ENCODE data around the gene ZNF581.

Gene ZNF581, protein sequence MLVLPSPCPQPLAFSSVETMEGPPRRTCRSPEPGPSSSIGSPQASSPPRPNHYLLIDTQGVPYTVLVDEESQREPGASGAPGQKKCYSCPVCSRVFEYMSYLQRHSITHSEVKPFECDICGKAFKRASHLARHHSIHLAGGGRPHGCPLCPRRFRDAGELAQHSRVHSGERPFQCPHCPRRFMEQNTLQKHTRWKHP

GRCh38 chr19:55643003-55643886, at the start of gene ZNF581:
Gene ZNF581, plus strand, starts transcription at chr19:55643649. Its CDS starts 923 bp downstream, at chr19:55644572.
- DNase-seq (ENCODE audit: low read depth in 2 of 2, low spot score in 1 of 2): peak; percentile 61 to 67

- no peak for DNase-seq (ENCODE audit: low read depth in 2 of 2, low spot score in 1 of 2)
Measured at GRCh38 chr19:55594996-55595545, 48.4 kb upstream of the ZNF581 start.

DNA sequence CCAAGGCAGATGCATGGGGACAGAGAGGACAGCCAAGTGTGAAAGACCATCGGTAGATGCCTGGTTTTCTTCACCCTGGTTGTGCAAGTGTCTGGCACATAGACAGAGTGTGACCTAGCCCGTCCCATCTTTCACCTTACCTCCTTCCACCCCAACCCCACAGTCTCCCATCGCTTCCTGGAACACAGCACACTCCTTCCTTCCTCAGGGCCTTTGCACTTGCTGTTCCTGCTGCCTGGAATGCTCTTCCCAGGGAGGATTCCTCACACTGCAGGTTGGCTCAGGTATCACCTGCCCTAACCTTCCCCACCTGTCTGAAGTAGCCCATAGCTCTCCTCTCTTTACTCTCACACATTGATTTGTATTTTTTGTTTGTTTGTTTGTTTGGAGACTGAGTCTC, 47.1 kb upstream of the ZNF581 start:
- DNase-seq (ENCODE audit: low read depth in 2 of 2, low spot score in 1 of 2): no peak

DNA sequence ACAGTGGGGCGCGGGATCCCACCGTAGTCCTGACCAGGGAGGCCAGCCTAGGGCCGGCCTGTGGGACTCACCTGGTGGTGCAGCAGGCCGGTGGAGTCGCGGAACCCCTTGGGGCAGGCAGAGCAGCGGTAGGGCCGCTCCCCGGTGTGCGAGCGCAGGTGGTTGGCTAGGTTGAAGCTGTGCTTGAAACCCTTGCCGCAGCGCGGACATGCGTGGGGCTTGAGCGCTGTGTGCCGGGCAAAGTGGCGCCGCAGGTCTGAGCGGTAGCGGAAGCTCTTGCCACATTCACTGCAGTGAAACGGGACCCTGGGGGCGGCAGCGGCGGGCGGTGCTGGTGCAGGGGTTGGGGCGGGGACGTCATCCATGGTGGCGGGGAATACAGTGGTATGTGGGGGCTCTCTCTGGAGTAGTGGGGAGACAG, 45.9 kb upstream of the ZNF581 start:
- no peak for DNase-seq (ENCODE audit: low read depth in 2 of 2, low spot score in 1 of 2)

GRCh38 chr19:55598034-55598433, 45.4 kb upstream of the ZNF581 start:
- no peak for DNase-seq (ENCODE audit: low read depth in 2 of 2, low spot score in 1 of 2)

DNA sequence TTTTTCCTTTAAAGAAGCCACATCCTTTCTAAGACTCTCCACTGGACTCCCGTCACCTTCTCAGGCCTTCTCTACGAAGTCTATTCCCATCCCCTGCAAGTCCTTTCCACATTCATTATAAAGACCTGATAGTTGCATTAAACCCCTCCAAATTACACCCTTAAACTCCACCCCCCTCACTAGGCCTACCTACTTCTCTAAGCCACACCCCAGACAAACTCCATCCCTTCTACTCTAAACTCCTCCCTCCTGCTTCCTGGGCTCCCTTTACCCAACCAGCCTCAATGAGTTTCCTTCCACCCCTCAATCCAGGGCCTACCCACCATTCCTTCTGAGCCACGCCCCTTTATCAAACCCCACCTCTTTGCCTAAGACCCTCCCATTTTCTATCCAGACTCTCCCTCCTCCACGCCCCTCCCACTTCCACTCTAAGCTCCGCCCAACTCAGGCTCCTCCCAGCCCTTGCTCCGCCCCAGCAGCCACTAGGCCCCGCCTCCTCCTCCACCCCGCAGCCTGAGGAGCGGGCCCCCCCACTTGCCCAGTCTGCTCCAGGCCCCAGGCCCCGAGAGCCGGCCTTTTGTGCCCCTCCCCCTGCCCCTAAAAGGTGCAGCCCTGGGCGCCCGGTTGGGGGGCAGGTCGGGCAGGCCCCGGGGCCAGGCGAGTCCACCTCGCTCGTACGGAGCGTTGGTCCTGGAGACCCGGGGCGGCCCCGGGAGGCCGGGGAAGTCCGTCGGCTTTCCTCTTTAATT, 44.6 kb upstream of the ZNF581 start:
- DNase-seq (ENCODE audit: low read depth in 2 of 2, low spot score in 1 of 2): peak; percentile 80

GRCh38 chr19:55599468-55599841, 44.0 kb upstream of the ZNF581 start, which contains the start of gene FIZ1:
Gene FIZ1, minus strand, starts transcription at chr19:55599517. Its CDS starts 1,652 bp downstream, at chr19:55597865.
- DNase-seq (ENCODE audit: low read depth in 2 of 2, low spot score in 1 of 2): peak; percentile 89 to 92

DNA sequence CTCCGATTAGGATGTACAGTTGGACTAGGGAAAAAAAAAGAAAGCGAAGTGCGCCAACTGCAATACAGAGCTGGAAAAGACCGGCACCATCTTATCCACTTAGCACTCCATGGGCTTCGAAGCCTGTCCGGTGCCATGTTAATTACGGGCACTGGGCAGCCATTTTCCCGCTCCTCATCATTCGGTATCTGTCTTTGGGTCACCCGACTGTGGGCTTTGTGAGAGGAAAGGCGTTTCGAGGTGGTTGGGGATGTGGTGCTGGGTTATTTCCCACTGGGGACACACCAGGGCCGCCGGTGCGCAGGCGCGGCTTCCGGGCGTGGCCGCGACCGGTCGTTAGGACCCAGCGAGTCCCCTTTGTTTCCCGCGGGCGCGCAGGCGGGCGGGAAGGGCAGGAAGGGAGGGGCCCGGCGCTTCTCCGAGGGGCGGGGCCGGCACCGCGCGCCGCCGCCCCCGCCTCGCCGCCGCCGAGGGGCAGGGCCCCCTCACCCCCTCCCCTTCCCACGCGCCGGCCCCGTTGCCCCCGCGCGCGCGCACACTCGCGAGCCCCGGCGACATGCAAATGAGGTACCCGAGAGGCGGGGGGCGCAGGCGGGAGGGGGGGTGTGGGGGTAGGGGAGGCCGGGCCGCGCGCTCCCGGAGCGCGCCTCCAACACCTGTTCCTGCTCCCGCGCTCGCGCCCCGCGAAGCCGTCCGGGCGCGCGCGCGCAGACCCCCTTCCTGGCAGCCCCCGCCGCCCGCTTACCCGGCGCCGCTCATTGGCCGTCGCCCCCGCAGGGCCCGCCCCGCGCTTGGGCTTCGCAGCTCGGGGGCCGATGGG, 43.4 kb upstream of the ZNF581 start, which contains the start of gene ZNF524:
TSS of gene ZNF524 (plus strand) at position 447 of the 820 bp plus-strand sequence. CDS start 1,825 bp downstream, outside the sequence.
- peak; percentile 54 to 68 for DNase-seq (ENCODE audit: low read depth in 2 of 2, low spot score in 1 of 2)

- DNase-seq (ENCODE audit: low read depth in 2 of 2, low spot score in 1 of 2): no peak
Measured at GRCh38 chr19:55600662-55601028, 42.8 kb upstream of the ZNF581 start.

GRCh38 chr19:55601084-55601483, 42.4 kb upstream of the ZNF581 start:
- no peak for DNase-seq (ENCODE audit: low read depth in 2 of 2, low spot score in 1 of 2)

DNA sequence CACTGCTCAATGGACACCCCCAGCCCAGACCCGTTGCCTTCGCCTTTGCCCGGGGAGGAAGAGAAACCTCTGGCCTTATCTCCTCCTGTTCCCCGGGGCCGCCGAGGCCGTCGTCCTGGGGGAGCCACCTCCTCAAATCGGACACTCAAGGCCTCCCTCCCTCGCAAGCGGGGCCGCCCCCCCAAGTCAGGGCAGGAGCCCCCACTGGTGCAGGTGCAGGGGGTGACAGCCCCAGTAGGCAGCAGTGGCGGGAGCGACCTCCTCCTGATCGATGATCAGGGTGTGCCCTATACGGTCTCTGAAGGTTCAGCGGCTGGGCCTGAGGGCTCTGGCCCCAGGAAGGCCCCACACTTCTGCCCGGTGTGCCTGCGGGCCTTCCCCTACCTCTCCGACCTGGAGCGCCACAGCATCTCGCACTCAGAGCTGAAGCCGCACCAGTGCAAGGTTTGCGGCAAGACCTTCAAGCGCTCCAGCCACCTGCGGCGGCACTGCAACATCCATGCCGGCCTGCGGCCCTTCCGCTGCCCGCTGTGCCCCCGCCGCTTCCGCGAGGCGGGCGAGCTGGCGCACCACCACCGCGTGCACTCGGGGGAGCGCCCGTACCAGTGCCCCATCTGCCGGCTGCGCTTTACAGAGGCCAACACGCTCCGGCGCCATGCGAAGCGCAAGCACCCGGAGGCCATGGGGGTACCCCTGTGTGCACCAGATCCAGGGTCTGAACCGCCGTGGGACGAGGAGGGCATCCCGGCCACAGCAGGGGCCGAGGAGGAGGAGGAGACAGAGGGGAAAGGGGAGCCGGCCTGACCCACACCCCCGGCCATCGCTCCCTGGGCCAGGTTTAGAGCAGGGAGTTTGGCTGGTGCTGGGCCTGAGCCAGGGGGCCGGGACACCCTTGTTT, 41.1 kb upstream of the ZNF581 start:
- DNase-seq (ENCODE audit: low read depth in 2 of 2, low spot score in 1 of 2): no peak

GRCh38 chr19:55603115-55603514, 40.3 kb upstream of the ZNF581 start:
- no peak for DNase-seq (ENCODE audit: low read depth in 2 of 2, low spot score in 1 of 2)

DNA sequence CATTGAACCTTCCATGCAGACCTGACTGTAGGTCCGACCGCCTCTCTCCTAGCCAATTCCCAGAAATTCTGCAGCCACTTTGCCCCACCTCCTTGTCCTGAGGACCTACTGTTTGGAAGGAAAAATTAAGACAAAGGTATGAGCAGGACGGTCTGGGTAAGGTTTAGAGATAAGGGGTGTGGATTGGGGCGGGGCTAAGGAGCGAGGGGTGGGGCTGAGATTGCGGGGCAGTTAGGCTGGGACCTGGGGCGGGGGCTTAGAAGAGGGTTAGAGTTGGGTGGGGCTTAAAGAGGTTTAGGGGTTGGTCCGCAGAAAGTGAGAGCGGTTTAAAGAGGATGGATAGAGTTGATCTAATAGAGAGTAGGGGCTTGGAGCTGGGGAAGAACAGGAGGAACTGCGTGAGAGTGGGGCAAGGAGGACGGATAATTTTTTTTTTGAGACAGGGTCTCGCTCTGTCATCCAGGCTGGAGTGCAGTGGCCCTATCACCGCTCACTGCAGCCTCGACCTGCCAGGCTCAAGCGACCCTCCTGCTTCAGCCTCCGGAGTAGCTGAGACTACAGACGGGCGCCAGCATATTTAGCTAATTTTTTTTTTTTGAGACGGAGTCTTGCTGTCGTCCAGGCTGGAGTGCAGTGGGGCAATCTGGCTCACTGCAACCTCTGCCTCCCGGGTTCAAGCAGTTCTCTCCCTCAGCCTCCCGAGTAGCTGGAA, 39.7 kb upstream of the ZNF581 start:
- no peak for DNase-seq (ENCODE audit: low read depth in 2 of 2, low spot score in 1 of 2)

- peak; percentile 97 to 98 for DNase-seq (ENCODE audit: low read depth in 2 of 2, low spot score in 1 of 2)
Measured at GRCh38 chr19:55605207-55605636, 38.2 kb upstream of the ZNF581 start.

DNA sequence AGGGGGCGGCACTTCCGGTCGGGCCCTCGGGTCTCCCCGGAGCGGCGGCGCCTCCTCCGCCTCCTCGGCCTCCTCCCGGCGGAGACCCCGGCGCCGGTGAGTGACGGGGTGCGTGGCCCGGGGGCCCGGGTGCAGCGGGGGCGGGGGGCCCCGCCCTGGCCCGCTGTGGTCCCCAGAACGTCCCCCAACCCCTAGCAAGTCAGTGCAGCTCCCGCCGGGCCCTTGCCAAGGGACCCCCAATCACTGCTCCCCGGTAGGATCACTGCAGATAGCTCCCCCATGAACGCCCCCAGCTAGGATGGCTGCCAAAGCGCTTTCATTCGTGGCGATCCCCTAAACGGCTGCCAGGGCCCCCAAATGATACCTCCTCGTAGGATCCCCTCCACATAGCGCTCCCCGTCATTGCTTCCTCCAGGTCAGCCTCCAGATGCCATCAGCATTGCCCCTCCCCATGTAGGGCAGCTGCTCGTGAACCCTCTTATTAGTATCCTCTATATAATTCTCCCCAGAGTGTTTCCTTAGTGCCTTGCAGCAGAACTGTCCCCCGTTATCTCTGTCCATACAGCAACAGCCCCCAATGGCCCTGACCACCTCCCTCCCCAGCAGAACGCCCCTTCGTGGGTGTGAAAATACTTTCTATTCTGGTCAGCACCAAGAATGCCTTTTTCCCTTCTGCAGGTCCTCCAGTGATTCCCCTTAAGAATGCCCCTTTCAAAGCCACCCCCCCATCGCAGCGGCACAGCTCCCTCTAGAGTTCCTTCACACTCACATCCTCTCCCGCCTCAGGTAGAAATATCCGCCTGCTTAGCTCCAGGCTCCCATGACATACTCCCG, 37.6 kb upstream of the ZNF581 start, which contains the start of gene ZNF865:
TSS of gene ZNF865 (plus strand) at position 11 of the 834 bp plus-strand sequence. CDS start 7,972 bp downstream, outside the sequence.
- DNase-seq (ENCODE audit: low read depth in 2 of 2, low spot score in 1 of 2): peak in 1 of 2 donors; percentile 49

GRCh38 chr19:55606471-55606787, 37.0 kb upstream of the ZNF581 start:
- no peak for DNase-seq (ENCODE audit: low read depth in 2 of 2, low spot score in 1 of 2)

GRCh38 chr19:55606817-55607216, 36.6 kb upstream of the ZNF581 start:
- DNase-seq (ENCODE audit: low read depth in 2 of 2, low spot score in 1 of 2): no peak

- no peak for DNase-seq (ENCODE audit: low read depth in 2 of 2, low spot score in 1 of 2)
Measured at GRCh38 chr19:55609326-55609725, 34.1 kb upstream of the ZNF581 start.
